ENCODE data around the gene ALG1. TPM values are rescaled to one million over a fixed set of nuclear protein-coding genes. Genes with fewer than 3 reads are reported as not detected.

ALG1 gene
- total and polyA plus RNA-seq, 2 experiments from 2014 or later = 45.5 to 63.6 TPM

DNA sequence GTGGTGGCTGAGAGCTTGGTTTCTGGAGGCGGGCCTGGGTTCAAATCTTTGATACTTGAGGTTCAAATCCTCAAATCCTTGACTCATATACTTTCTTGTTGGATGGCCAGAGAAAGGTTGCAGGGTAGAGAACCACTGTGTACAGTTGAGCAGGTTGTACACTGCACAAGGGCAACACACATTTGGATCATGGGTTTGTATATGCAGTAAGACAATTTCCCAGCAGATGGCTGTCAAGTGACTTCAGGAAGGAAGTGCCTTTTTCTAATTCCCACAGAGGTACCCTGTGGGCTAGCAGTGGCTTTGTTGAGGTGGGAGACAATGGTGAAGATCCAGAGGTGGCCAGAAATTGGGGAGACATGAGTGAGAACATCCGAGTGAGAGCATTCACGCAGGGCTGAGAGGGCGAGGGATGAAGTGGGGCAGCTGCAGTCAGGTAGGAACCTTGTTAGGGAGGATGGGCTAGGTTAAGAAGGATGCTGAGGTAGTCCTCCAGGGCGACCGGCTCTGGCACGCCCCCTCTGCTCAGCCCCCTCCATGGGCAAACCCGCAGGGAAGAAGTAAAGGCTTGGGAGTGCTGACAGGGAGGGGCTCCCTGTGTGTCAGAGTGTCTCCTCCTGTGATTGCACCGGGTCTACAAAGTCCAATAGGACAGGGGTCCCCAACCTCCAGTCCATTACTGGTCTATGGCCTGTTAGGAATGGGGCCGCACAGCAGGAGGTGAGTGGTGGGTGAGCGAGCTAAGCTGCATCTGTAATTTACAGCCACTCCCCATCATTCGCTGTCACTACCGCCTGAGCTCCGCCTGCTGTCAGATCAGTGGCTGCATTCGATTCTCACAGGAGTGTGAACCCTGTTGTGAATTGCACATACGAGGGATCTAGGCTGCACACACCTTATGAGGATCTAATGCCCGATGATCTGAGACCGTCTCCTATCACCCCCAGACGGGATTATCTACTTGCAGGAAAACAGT is 8.6 kb upstream of the ALG1 start:
- H2AFZ ChIP-seq = no peak overlapping the region
- H3K27ac ChIP-seq = no peak overlapping the region
- WGBS (ENCODE audit: low lambda C conversion rate, missing lambda C conversion rate) = 74% methylated on average over 19 of the region's 19 CpGs
- H3K9me3 ChIP-seq (ENCODE audit: low read depth) = no peaks in the 10 kb centered on the region
- H4K20me1 ChIP-seq (ENCODE audit: insufficient read depth, poor library complexity, severe bottlenecking) = no peaks in the 10 kb centered on the region
- no peaks in the 10 kb centered on the region for H3K9me2 ChIP-seq (replicated peaks; ENCODE audit: insufficient read depth)
- H3K4me3 ChIP-seq = no peak overlapping the region
- H3K36me3 ChIP-seq (replicated peaks; ENCODE audit: insufficient read depth, low read depth) = no peaks in the 10 kb centered on the region
- no peak overlapping the region for H3K4me2 ChIP-seq
- TF ChIP-seq, protein P1, sequence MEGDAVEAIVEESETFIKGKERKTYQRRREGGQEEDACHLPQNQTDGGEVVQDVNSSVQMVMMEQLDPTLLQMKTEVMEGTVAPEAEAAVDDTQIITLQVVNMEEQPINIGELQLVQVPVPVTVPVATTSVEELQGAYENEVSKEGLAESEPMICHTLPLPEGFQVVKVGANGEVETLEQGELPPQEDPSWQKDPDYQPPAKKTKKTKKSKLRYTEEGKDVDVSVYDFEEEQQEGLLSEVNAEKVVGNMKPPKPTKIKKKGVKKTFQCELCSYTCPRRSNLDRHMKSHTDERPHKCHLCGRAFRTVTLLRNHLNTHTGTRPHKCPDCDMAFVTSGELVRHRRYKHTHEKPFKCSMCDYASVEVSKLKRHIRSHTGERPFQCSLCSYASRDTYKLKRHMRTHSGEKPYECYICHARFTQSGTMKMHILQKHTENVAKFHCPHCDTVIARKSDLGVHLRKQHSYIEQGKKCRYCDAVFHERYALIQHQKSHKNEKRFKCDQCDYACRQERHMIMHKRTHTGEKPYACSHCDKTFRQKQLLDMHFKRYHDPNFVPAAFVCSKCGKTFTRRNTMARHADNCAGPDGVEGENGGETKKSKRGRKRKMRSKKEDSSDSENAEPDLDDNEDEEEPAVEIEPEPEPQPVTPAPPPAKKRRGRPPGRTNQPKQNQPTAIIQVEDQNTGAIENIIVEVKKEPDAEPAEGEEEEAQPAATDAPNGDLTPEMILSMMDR (IDR thresholded peaks at IDR 0.05; ENCODE audit: poor library complexity) = no peak
- no peak for TF ChIP-seq EZH2 (IDR thresholded peaks at IDR 0.05; ENCODE audit: borderline replicate concordance)
- TF ChIP-seq EZH2phosphoT487 (IDR thresholded peaks at IDR 0.05; ENCODE audit: low read depth, severe bottlenecking, unreplicated experiment) = no peak
- no peaks in the 10 kb centered on the region for H3K27me3 ChIP-seq
- peaks cover 4% of the 10 kb centered on the region for H3K4me1 ChIP-seq (ENCODE audit: insufficient read depth)
- no peak for DNase-seq (ENCODE audit: low spot score)
- H3K79me2 ChIP-seq = no peaks in the 10 kb centered on the region

- Histone ChIP-seq H3K79me2 (no peaks in the 10 kb centered on the region), H3K4me1 (ENCODE audit: insufficient read depth) (peaks cover 4% of the 10 kb centered on the region), H4K20me1 (ENCODE audit: insufficient read depth, poor library complexity, severe bottlenecking) (no peaks in the 10 kb centered on the region), H2AFZ (no peak overlapping the region), H3K36me3 (replicated peaks; ENCODE audit: insufficient read depth, low read depth) (no peaks in the 10 kb centered on the region), H3K4me3 (no peak overlapping the region), H3K27ac (peak overlapping the region; percentile 60), H3K4me2 (no peak overlapping the region), H3K9me3 (ENCODE audit: low read depth) (no peaks in the 10 kb centered on the region), H3K9me2 (replicated peaks; ENCODE audit: insufficient read depth) (no peaks in the 10 kb centered on the region), H3K27me3 (no peaks in the 10 kb centered on the region)
- 73% methylated on average over 7 of the region's 7 CpGs for WGBS (ENCODE audit: low lambda C conversion rate, missing lambda C conversion rate)
- TF ChIP-seq EZH2phosphoT487 (IDR thresholded peaks at IDR 0.05; ENCODE audit: low read depth, severe bottlenecking, unreplicated experiment) = no peak
- no peak for DNase-seq (ENCODE audit: low spot score)
Measured at GRCh38 chr16:5064915-5065314, 6.7 kb upstream of the ALG1 start.

GRCh38 chr16:5065326-5065725 is 6.3 kb upstream of the ALG1 start:
- H3K27me3 ChIP-seq = no peaks in the 10 kb centered on the region
- TF ChIP-seq EZH2phosphoT487 (IDR thresholded peaks at IDR 0.05; ENCODE audit: low read depth, severe bottlenecking, unreplicated experiment) = no peak
- TF ChIP-seq EZH2 (IDR thresholded peaks at IDR 0.05; ENCODE audit: borderline replicate concordance) = no peak
- TF ChIP-seq, protein P1 (IDR thresholded peaks at IDR 0.05; ENCODE audit: poor library complexity) = no peak
- H3K27ac ChIP-seq = peak overlapping the region; percentile 60
- no peak overlapping the region for H3K4me2 ChIP-seq
- H4K20me1 ChIP-seq (ENCODE audit: insufficient read depth, poor library complexity, severe bottlenecking) = no peaks in the 10 kb centered on the region
- H3K9me2 ChIP-seq (replicated peaks; ENCODE audit: insufficient read depth) = no peaks in the 10 kb centered on the region
- no peak for DNase-seq (ENCODE audit: low spot score)
- no peaks in the 10 kb centered on the region for H3K9me3 ChIP-seq (ENCODE audit: low read depth)
- 68% methylated on average over 8 of the region's 8 CpGs for WGBS (ENCODE audit: low lambda C conversion rate, missing lambda C conversion rate)
- H3K4me3 ChIP-seq = no peak overlapping the region
- no peak overlapping the region for H2AFZ ChIP-seq
- H3K4me1 ChIP-seq (ENCODE audit: insufficient read depth) = peaks cover 4% of the 10 kb centered on the region
- no peaks in the 10 kb centered on the region for H3K79me2 ChIP-seq
- H3K36me3 ChIP-seq (replicated peaks; ENCODE audit: insufficient read depth, low read depth) = no peaks in the 10 kb centered on the region

GRCh38 chr16:5065813-5066212 is 5.8 kb upstream of the ALG1 start, which contains the start of gene C16orf89:
C16orf89 (minus strand) TSS chr16:5065956; CDS start chr16:5065908, 48 bp downstream.
- Histone ChIP-seq H3K9me2 (replicated peaks; ENCODE audit: insufficient read depth) (no peaks in the 10 kb centered on the region), H3K27me3 (no peaks in the 10 kb centered on the region), H3K4me3 (no peak within 1 kb of the TSS), H3K4me1 (ENCODE audit: insufficient read depth) (peaks cover 4% of the 10 kb centered on the region), H3K27ac (peak within 1 kb of the TSS; percentile 60), H3K9me3 (ENCODE audit: low read depth) (no peaks in the 10 kb centered on the region), H2AFZ (no peak within 1 kb of the TSS), H3K4me2 (no peak within 1 kb of the TSS), H4K20me1 (ENCODE audit: insufficient read depth, poor library complexity, severe bottlenecking) (no peaks in the 10 kb centered on the region), H3K36me3 (replicated peaks; ENCODE audit: insufficient read depth, low read depth) (no peaks in the 10 kb centered on the region), H3K79me2 (no peaks in the 10 kb centered on the region)
- 77% methylated on average over 10 of the region's 10 CpGs for WGBS (ENCODE audit: low lambda C conversion rate, missing lambda C conversion rate)
- TF ChIP-seq EZH2phosphoT487 (IDR thresholded peaks at IDR 0.05; ENCODE audit: low read depth, severe bottlenecking, unreplicated experiment) = no peak
- TF ChIP-seq, protein P1 (IDR thresholded peaks at IDR 0.05; ENCODE audit: poor library complexity) = no peak
- no peak for TF ChIP-seq EZH2 (IDR thresholded peaks at IDR 0.05; ENCODE audit: borderline replicate concordance)
- DNase-seq (ENCODE audit: low spot score) = no peak
